Mesenchymal stem cell (in vitro differentiated cells and primary cell): ENCODE measurements around the gene S100A8.

Experiments used
- DNase-seq: peaks from one replicate; pipeline ENCODE4 v3.0.0-alpha.2; 2013
- H2AFZ ChIP-seq: one replicate; pipeline ENCODE4 v1.6.1; 2013; ENCODE audit warnings: low read depth, mild to moderate bottlenecking, control low read depth, inconsistent platforms, low read length, moderate library complexity
- H2AK5ac ChIP-seq: 2 replicates; pipeline ENCODE4 v1.6.1; 2013; ENCODE audit warnings: low read length, moderate library complexity, mild to moderate bottlenecking, inconsistent platforms; ENCODE audit not compliant: severe bottlenecking
- H2BK120ac ChIP-seq: one replicate; pipeline ENCODE4 v1.6.1; 2013; ENCODE audit warnings: low read depth, mild to moderate bottlenecking, inconsistent platforms, low read length, moderate library complexity
- H2BK12ac ChIP-seq, 2 experiments: one replicate each; pipeline ENCODE4 v1.6.1; 2013; ENCODE audit warnings: inconsistent platforms in 2 of 2, low read length in 2 of 2, mild to moderate bottlenecking in 2 of 2, moderate library complexity in 2 of 2, control low read depth in 1 of 2
- H2BK15ac ChIP-seq: one replicate; pipeline ENCODE4 v1.6.1; 2013; ENCODE audit warnings: mild to moderate bottlenecking, low read depth, inconsistent platforms; ENCODE audit not compliant: poor library complexity, severe bottlenecking
- H2BK5ac ChIP-seq: 2 replicates; pipeline ENCODE4 v1.6.1; 2013; ENCODE audit warnings: low read depth, mild to moderate bottlenecking, low read length, control low read depth, inconsistent platforms; ENCODE audit not compliant: poor library complexity, severe bottlenecking
- H3K14ac ChIP-seq, 2 experiments: one replicate each; pipeline ENCODE4 v1.6.1; 2013; ENCODE audit warnings: inconsistent platforms in 2 of 2, low read length in 2 of 2, control low read depth in 1 of 2, mild to moderate bottlenecking in 1 of 2, moderate library complexity in 1 of 2
- H3K18ac ChIP-seq, 2 experiments: one replicate each; pipeline ENCODE4 v1.6.1; 2013; ENCODE audit warnings: inconsistent platforms in 2 of 2, low read length in 2 of 2, control low read depth in 1 of 2, low read depth in 1 of 2, mild to moderate bottlenecking in 1 of 2
- H3K23ac ChIP-seq, 2 experiments: one replicate each; pipeline ENCODE4 v1.6.1; 2013; ENCODE audit warnings: inconsistent platforms in 2 of 2, low read length in 2 of 2, mild to moderate bottlenecking in 2 of 2, moderate library complexity in 2 of 2, control low read depth in 1 of 2
- H3K27ac ChIP-seq: 2 replicates; pipeline ENCODE4 v1.5.1; 2013; ENCODE audit warnings: mild to moderate bottlenecking, moderate library complexity, low read length, control low read depth, inconsistent platforms; ENCODE audit not compliant: poor library complexity, severe bottlenecking
- H3K27me3 ChIP-seq, 2 experiments: 2 replicates each; pipeline versions ENCODE4 v1.6.1 to v1.7.0; 2013; ENCODE audit warnings: low read length in 2 of 2, mild to moderate bottlenecking in 2 of 2, moderate library complexity in 2 of 2, control low read depth in 1 of 2, inconsistent platforms in 1 of 2; ENCODE audit not compliant: control insufficient read depth in 1 of 2, insufficient read depth in 1 of 2
- H3K36me3 ChIP-seq, 2 experiments: 2 replicates each; pipeline versions ENCODE4 v1.6.1 to v1.7.0; 2013; ENCODE audit warnings: low read length in 2 of 2, control low read depth in 1 of 2, inconsistent platforms in 1 of 2, low read depth in 1 of 2, mild to moderate bottlenecking in 1 of 2; ENCODE audit not compliant: insufficient read depth in 2 of 2, control insufficient read depth in 1 of 2
- H3K4ac ChIP-seq, 2 experiments: one replicate each; pipeline ENCODE4 v1.6.1; 2013; ENCODE audit warnings: inconsistent platforms in 2 of 2, low read length in 2 of 2, mild to moderate bottlenecking in 2 of 2, moderate library complexity in 2 of 2, control low read depth in 1 of 2, low read depth in 1 of 2
- H3K4me1 ChIP-seq: 2 replicates; pipeline ENCODE4 v1.6.1; 2013; ENCODE audit warnings: low read depth, low read length, control low read depth; ENCODE audit not compliant: control insufficient read depth, insufficient read depth
- H3K4me2 ChIP-seq: 2 replicates; pipeline ENCODE4 v1.6.1; 2013; ENCODE audit warnings: low read length, mild to moderate bottlenecking, inconsistent platforms; ENCODE audit not compliant: poor library complexity, severe bottlenecking
- H3K4me3 ChIP-seq, 2 experiments: 2 replicates each; pipeline versions ENCODE4 v1.5.1 to v1.7.0; 2013; ENCODE audit warnings: low read length in 2 of 2, mild to moderate bottlenecking in 2 of 2, control low read depth in 1 of 2, low read depth in 1 of 2; ENCODE audit not compliant: insufficient read depth in 1 of 2
- H3K79me1 ChIP-seq: replicated peaks from 2 replicates; pipeline ENCODE4 v1.6.1; 2013; ENCODE audit warnings: mild to moderate bottlenecking, control low read depth, low read length, inconsistent platforms; ENCODE audit not compliant: poor library complexity, severe bottlenecking
- H3K9ac ChIP-seq: 2 replicates; pipeline ENCODE4 v1.7.0; 2013; ENCODE audit warnings: mild to moderate bottlenecking, low read length, moderate library complexity
- H3K9me3 ChIP-seq: 2 replicates; pipeline ENCODE4 v1.7.0; 2013; ENCODE audit warnings: mild to moderate bottlenecking, low read length; ENCODE audit not compliant: control insufficient read depth
- H4K8ac ChIP-seq: one replicate; pipeline ENCODE4 v1.6.1; 2013; ENCODE audit warnings: inconsistent platforms, mild to moderate bottlenecking, low read length, moderate library complexity
- H4K91ac ChIP-seq: one replicate; pipeline ENCODE4 v1.6.1; 2013; ENCODE audit warnings: mild to moderate bottlenecking, low read length, inconsistent platforms
- WGBS: methylation state at CpG from one replicate; pipeline ENCODE4 v1.1.7; 2013; ENCODE audit warnings: mixed read lengths; 5-methylcytosine and 5-hydroxymethylcytosine counted together

Gene S100A8

GRCh38 chr1:153431002-153431401, 40.1 kb upstream of the S100A8 start:
- H3K27ac ChIP-seq = no peak overlapping the region
- no peak overlapping the region for H3K4me2 ChIP-seq
- H3K23ac ChIP-seq = no peak overlapping the region
- H3K18ac ChIP-seq = no peak overlapping the region
- no peak overlapping the region for H3K9ac ChIP-seq
- H4K8ac ChIP-seq = no peak overlapping the region
- peaks cover 2% of the 10 kb centered on the region for H3K4me1 ChIP-seq
- H3K4me3 ChIP-seq = no peak overlapping the region
- H3K9me3 ChIP-seq = no peaks in the 10 kb centered on the region
- no peak overlapping the region for H2AK5ac ChIP-seq
- H2AFZ ChIP-seq = no peak overlapping the region
- H2BK12ac ChIP-seq = no peak overlapping the region
- H3K27me3 ChIP-seq = peaks cover 0 to 71% of the 10 kb centered on the region in 2 experiments
- peak overlapping the region; percentile 5 for H4K91ac ChIP-seq
- WGBS = 72% methylated on average over 17 of the region's 17 CpGs
- no peak overlapping the region for H2BK15ac ChIP-seq
- H3K14ac ChIP-seq = no peak overlapping the region
- H3K79me1 ChIP-seq = no peaks in the 10 kb centered on the region
- H3K4ac ChIP-seq = no peak overlapping the region
- no peak overlapping the region for H2BK120ac ChIP-seq
- DNase-seq = no peak
- no peaks in the 10 kb centered on the region for H3K36me3 ChIP-seq
- no peak overlapping the region for H2BK5ac ChIP-seq

- WGBS = 67% methylated on average over 3 of the region's 3 CpGs
- no peak overlapping the region for H4K8ac ChIP-seq
Observed at GRCh38 chr1:153430561-153430960, 39.7 kb upstream of the S100A8 start.

GRCh38 chr1:153430166-153430553, 39.3 kb upstream of the S100A8 start:
- H2AK5ac ChIP-seq = no peak overlapping the region
- H3K79me1 ChIP-seq = no peaks in the 10 kb centered on the region
- DNase-seq = no peak
- H3K18ac ChIP-seq = no peak overlapping the region
- H2BK5ac ChIP-seq = no peak overlapping the region
- peaks cover 0 to 69% of the 10 kb centered on the region in 2 experiments for H3K27me3 ChIP-seq
- H3K9ac ChIP-seq = no peak overlapping the region
- no peak overlapping the region for H3K4me3 ChIP-seq
- no peak overlapping the region for H3K23ac ChIP-seq
- no peak overlapping the region for H3K14ac ChIP-seq
- H3K9me3 ChIP-seq = no peaks in the 10 kb centered on the region
- H2BK15ac ChIP-seq = no peak overlapping the region
- H3K4me2 ChIP-seq = no peak overlapping the region
- no peak overlapping the region for H2BK12ac ChIP-seq
- no peak overlapping the region for H4K91ac ChIP-seq
- no peak overlapping the region for H3K27ac ChIP-seq
- 73% methylated on average over 2 of the region's 2 CpGs for WGBS
- H2AFZ ChIP-seq = no peak overlapping the region
- H4K8ac ChIP-seq = no peak overlapping the region
- H2BK120ac ChIP-seq = no peak overlapping the region
- peaks cover 2% of the 10 kb centered on the region for H3K4me1 ChIP-seq
- H3K4ac ChIP-seq = no peak overlapping the region
- no peaks in the 10 kb centered on the region for H3K36me3 ChIP-seq

More at GRCh38 chr1:153430561-153430960, 39.7 kb upstream of the S100A8 start:
- H3K18ac ChIP-seq = no peak overlapping the region
- H3K4me2 ChIP-seq = no peak overlapping the region
- H3K23ac ChIP-seq = no peak overlapping the region
- H4K91ac ChIP-seq = no peak overlapping the region
- H3K4me3 ChIP-seq = no peak overlapping the region
- H3K4ac ChIP-seq = no peak overlapping the region
- no peak overlapping the region for H2BK5ac ChIP-seq
- no peak overlapping the region for H2BK12ac ChIP-seq
- no peak overlapping the region for H3K27ac ChIP-seq
- no peaks in the 10 kb centered on the region for H3K9me3 ChIP-seq
- H3K14ac ChIP-seq = no peak overlapping the region
- no peaks in the 10 kb centered on the region for H3K36me3 ChIP-seq
- no peak overlapping the region for H2BK15ac ChIP-seq
- peaks cover 2% of the 10 kb centered on the region for H3K4me1 ChIP-seq
- DNase-seq = no peak
- H3K79me1 ChIP-seq = no peaks in the 10 kb centered on the region
- no peak overlapping the region for H3K9ac ChIP-seq
- H2AK5ac ChIP-seq = no peak overlapping the region
- H2AFZ ChIP-seq = no peak overlapping the region
- H2BK120ac ChIP-seq = no peak overlapping the region
- peaks cover 0 to 69% of the 10 kb centered on the region in 2 experiments for H3K27me3 ChIP-seq

DNA sequence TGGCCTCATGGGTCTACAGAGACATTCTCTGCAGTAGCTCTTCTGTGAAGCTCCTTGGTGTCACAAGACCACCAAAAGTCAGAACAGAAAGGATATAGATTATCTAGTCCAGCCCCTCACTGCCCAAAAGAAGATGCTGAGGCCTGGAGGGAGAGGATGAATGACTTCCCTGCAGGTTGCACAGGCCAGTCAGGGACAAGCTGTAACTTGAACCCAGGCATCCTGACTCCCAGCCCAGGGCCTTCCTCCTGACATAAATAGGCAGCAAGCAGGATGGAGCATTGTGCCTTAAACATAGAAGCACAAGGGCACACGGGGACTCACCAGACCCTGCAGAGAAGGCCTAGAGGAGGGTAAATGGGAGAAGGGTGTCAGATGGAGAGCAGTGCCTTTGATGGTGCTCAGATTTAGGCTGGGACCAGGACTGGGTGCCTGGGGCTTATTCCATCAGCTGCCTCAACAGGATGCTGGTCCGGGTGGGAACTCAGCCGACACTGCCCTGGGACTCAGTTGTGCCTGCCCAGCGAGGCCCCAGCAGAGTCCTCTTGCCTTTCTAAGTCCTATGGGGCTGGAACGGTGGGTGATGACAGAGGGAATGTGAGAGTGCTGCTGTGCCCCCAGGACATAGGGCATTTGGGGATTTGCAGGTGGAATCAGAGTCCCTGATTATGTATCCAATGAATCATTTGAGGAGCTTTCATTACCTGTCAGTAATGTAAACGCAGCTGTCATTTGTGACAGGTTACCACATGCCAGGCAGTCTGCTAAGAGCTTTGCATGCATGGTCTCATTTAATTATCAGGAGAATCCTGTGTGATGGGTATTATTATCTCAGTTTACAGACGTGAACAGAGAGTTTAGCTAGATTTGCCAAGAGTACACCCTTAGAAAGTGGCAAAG, 38.6 kb upstream of the S100A8 start:
- Histone ChIP-seq H4K91ac (no peak overlapping the region), H2BK120ac (no peak overlapping the region), H3K23ac (no peak overlapping the region), H2BK15ac (no peak overlapping the region), H3K14ac (no peak overlapping the region), H2BK5ac (no peak overlapping the region), H3K9ac (no peak overlapping the region), H3K4me1 (peaks cover 2% of the 10 kb centered on the region), H3K79me1 (no peaks in the 10 kb centered on the region), H4K8ac (no peak overlapping the region), H3K27ac (no peak overlapping the region), H3K4ac (no peak overlapping the region), H3K27me3 (peaks cover 0 to 63% of the 10 kb centered on the region in 2 experiments), H3K4me3 (no peak overlapping the region), H3K9me3 (no peaks in the 10 kb centered on the region), H3K4me2 (no peak overlapping the region), H2AK5ac (no peak overlapping the region), H3K18ac (no peak overlapping the region), H3K36me3 (no peaks in the 10 kb centered on the region), H2AFZ (no peak overlapping the region), H2BK12ac (no peak overlapping the region)
- 77% methylated on average over 7 of the region's 7 CpGs for WGBS
- DNase-seq = no peak
